Epithelial cell of proximal tubule (primary cell): Measurements from ENCODE around the gene MRPL18. TPM values are rescaled to one million over a fixed set of nuclear protein-coding genes. Genes with fewer than 3 reads are reported as not detected.
"Not testable (repeated sequence)": the region's sequence is repeated elsewhere in the genome, so short reads cannot be mapped to it uniquely, and the experiment has no call there.

Experiments used
- DNase-seq: peaks from one replicate; pipeline ENCODE4 v3.0.0-alpha.2; 2011; ENCODE audit warnings: low read depth
- H3K4me3 ChIP-seq: 2 replicates; pipeline ENCODE4 v1.5.1; 2011; ENCODE audit warnings: low read depth, mild to moderate bottlenecking, low read length
- CTCF ChIP-seq: conservative IDR thresholded peaks from 2 replicates; pipeline ENCODE4 v1.5.1; 2012; ENCODE audit warnings: low read depth, mild to moderate bottlenecking, low read length
- total RNA-seq: library from RNA; depleted of rRNA; stranded (reverse); fragments of >200 nt; gene quantifications from 2 replicates; pipeline ENCODE4 v1.2.3, GENCODE V29; 2015

Gene MRPL18
- total RNA-seq, 1 donor from 2014 or later: 183 TPM

GRCh38 chr6:159817951-159818739 is 27.9 kb downstream of the MRPL18 start:
- TF ChIP-seq CTCF: no peak
- no peak overlapping the region for H3K4me3 ChIP-seq
- DNase-seq: no peak

GRCh38 chr6:159819098-159819497 is 28.8 kb downstream of the MRPL18 start:
- TF ChIP-seq CTCF: no peak
- DNase-seq: no peak
- no peak overlapping the region for H3K4me3 ChIP-seq

GRCh38 chr6:159819932-159820640 is 29.8 kb downstream of the MRPL18 start:
- TF ChIP-seq CTCF: no peak
- H3K4me3 ChIP-seq: no peak overlapping the region
- no peak for DNase-seq

GRCh38 chr6:159821122-159821521 is 30.9 kb downstream of the MRPL18 start:
- TF ChIP-seq CTCF: no peak
- no peak for DNase-seq

GRCh38 chr6:159821726-159822125 is 31.5 kb downstream of the MRPL18 start:
- H3K4me3 ChIP-seq: no peak overlapping the region
- no peak for TF ChIP-seq CTCF
- DNase-seq: no peak

More at GRCh38 chr6:159821122-159821521, 30.9 kb downstream of the MRPL18 start:
- H3K4me3 ChIP-seq: no peak overlapping the region

- TF ChIP-seq CTCF: no peak
- no peak for DNase-seq
Observed at GRCh38 chr6:159823953-159824352, 33.7 kb downstream of the MRPL18 start.

GRCh38 chr6:159824690-159825089 is 34.4 kb downstream of the MRPL18 start:
- not testable (repeated sequence) for DNase-seq, H3K4me3 ChIP-seq

More at GRCh38 chr6:159823953-159824352, 33.7 kb downstream of the MRPL18 start:
- no peak overlapping the region for H3K4me3 ChIP-seq
